Karpas-422 (cell line): ENCODE data around the gene TCF25. TPM values are rescaled to one million over a fixed set of nuclear protein-coding genes. Genes with fewer than 3 reads are reported as not detected.

Experiments used
- DNase-seq: peaks from one replicate; pipeline ENCODE4 v3.0.0-alpha.2; 2015
- H2AFZ ChIP-seq: fragments of 200-600 bp; sonication (generic); 2 replicates; pipeline ENCODE4 v1.6.1; 2014; ENCODE audit warnings: antibody characterized with exemption, low read length, mixed read lengths
- H3K27ac ChIP-seq: fragments of 200-600 bp; sonication (generic); 2 replicates; pipeline ENCODE4 v1.5.1; 2014; ENCODE audit warnings: mild to moderate bottlenecking, low read length, moderate library complexity
- H3K27me3 ChIP-seq: fragments of 200-600 bp; sonication (generic); 2 replicates; pipeline ENCODE4 v1.6.1; 2014; ENCODE audit warnings: low read length, mixed read lengths
- H3K36me3 ChIP-seq: fragments of 200-600 bp; sonication (generic); 2 replicates; pipeline ENCODE4 v1.6.1; 2014; ENCODE audit warnings: low read length, mixed read lengths; ENCODE audit not compliant: insufficient read depth
- H3K4me1 ChIP-seq: fragments of 200-600 bp; sonication (generic); 2 replicates; pipeline ENCODE4 v1.6.1; 2014; ENCODE audit warnings: mild to moderate bottlenecking, low read length, mixed read lengths
- H3K4me2 ChIP-seq: fragments of 200-600 bp; sonication (generic); 2 replicates; pipeline ENCODE4 v1.6.1; 2014; ENCODE audit warnings: low read length, low read depth, mild to moderate bottlenecking; ENCODE audit not compliant: poor library complexity, severe bottlenecking
- H3K4me3 ChIP-seq: fragments of 200-600 bp; sonication (generic); 2 replicates; pipeline ENCODE4 v1.5.1; 2014; ENCODE audit warnings: mild to moderate bottlenecking, antibody characterized with exemption, low read length, mixed read lengths
- H3K79me2 ChIP-seq: fragments of 200-600 bp; sonication (generic); 2 replicates; pipeline ENCODE4 v1.6.1; 2014; ENCODE audit warnings: mild to moderate bottlenecking, low read length, mixed read lengths
- H3K9ac ChIP-seq: fragments of 200-600 bp; sonication (generic); 2 replicates; pipeline ENCODE4 v1.6.0; 2014; ENCODE audit warnings: low read length
- H3K9me2 ChIP-seq: fragments of 200-600 bp; sonication (generic), shearing (Covaris generic); replicated peaks from 2 replicates; pipeline ENCODE4 v1.6.0; 2014; ENCODE audit warnings: mild to moderate bottlenecking, low read length, moderate library complexity; ENCODE audit not compliant: insufficient read depth
- H3K9me3 ChIP-seq: fragments of 300-700, 200-600 bp; sonication (generic); 2 replicates; pipeline ENCODE4 v1.6.1; 2014; ENCODE audit warnings: low read length, mixed read lengths
- H4K20me1 ChIP-seq: fragments of 200-600 bp; sonication (generic); 2 replicates; pipeline ENCODE4 v1.6.1; 2014; ENCODE audit warnings: mild to moderate bottlenecking, antibody characterized with exemption, low read length, low read depth; ENCODE audit not compliant: insufficient read depth
- total RNA-seq: library from RNA; depleted of rRNA; stranded (reverse); fragments of >200 nt; shearing (Covaris generic); gene quantifications from 2 replicates; pipeline ENCODE4 v1.2.3, GENCODE V29; 2014; ENCODE audit warnings: low replicate concordance

The TCF25 gene
- total RNA-seq, 1 experiment from 2014 or later: 71.8 TPM

- Histone ChIP-seq H3K9me2 (no peaks in the 10 kb centered on the region), H3K27ac (no peak overlapping the region), H3K9me3 (no peaks in the 10 kb centered on the region), H3K36me3 (peaks cover 17% of the 10 kb centered on the region), H3K9ac (no peak overlapping the region), H3K4me3 (no peak overlapping the region), H4K20me1 (peaks cover 22% of the 10 kb centered on the region), H3K27me3 (no peaks in the 10 kb centered on the region), H3K4me2 (no peak overlapping the region), H2AFZ (no peak overlapping the region), H3K79me2 (no peaks in the 10 kb centered on the region), H3K4me1 (no peaks in the 10 kb centered on the region)
- no peak for DNase-seq
Observed at GRCh38 chr16:89936981-89937380, 63.6 kb downstream of the TCF25 start.

DNA sequence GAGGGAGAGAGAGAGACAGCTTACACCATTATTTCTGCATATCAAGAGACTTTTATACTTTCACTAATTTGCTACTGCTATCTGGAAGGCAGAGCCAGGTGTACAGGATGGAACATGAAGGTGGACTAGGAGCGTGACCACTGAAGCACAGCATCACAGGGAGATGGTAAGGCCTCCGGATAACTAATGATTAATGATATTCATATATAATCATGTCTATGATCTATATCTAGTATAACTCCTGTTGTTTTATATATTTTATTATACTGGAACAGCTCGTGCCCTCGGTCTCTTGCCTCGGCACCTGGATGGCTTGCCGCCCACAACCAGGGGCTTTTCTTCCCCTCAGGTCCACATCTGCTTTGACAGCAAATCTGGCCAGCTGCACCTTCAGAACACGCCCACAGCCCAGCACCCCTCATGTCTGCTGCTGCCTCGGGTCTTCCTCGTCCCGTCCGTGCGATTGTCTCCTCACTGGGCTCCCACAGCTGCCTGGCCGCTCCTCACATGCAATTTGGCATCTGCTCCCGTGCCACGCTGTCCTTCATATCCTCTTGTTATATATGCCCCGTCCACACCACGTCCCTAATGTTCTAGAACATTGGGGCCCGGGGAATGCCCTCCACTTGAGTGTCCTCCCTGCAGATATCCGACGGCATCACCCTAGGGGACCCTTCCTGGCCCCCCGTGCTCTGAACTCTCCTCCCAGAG is 64.9 kb downstream of the TCF25 start:
- Histone ChIP-seq H4K20me1 (peaks cover 10% of the 10 kb centered on the region), H3K9ac (no peak overlapping the region), H3K9me2 (no peaks in the 10 kb centered on the region), H3K36me3 (peaks cover 10% of the 10 kb centered on the region), H3K9me3 (no peaks in the 10 kb centered on the region), H3K27me3 (no peaks in the 10 kb centered on the region), H2AFZ (no peak overlapping the region), H3K4me2 (no peak overlapping the region), H3K79me2 (no peaks in the 10 kb centered on the region), H3K27ac (no peak overlapping the region), H3K4me3 (no peak overlapping the region), H3K4me1 (no peaks in the 10 kb centered on the region)
- DNase-seq: no peak

- Histone ChIP-seq H2AFZ (no peak overlapping the region), H3K9me3 (no peaks in the 10 kb centered on the region), H3K4me2 (no peak overlapping the region), H4K20me1 (no peaks in the 10 kb centered on the region), H3K36me3 (peaks cover 6% of the 10 kb centered on the region), H3K9ac (no peak overlapping the region), H3K27me3 (no peaks in the 10 kb centered on the region), H3K4me1 (peaks cover 45% of the 10 kb centered on the region), H3K27ac (peak overlapping the region; percentile 42; the same call in 1 of the 2 replicates), H3K9me2 (no peaks in the 10 kb centered on the region), H3K79me2 (peaks cover 8% of the 10 kb centered on the region), H3K4me3 (no peak overlapping the region)
- peak; percentile 75 for DNase-seq
Observed at GRCh38 chr16:89944773-89945172, 71.4 kb downstream of the TCF25 start.

- Histone ChIP-seq H3K79me2 (peaks cover 16% of the 10 kb centered on the region), H3K36me3 (peaks cover 10% of the 10 kb centered on the region), H3K4me2 (no peak overlapping the region), H4K20me1 (no peaks in the 10 kb centered on the region), H3K4me1 (peaks cover 54% of the 10 kb centered on the region), H3K9ac (no peak overlapping the region), H3K9me2 (no peaks in the 10 kb centered on the region), H3K27me3 (no peaks in the 10 kb centered on the region), H3K27ac (peak overlapping the region; percentile 97; the same call in 1 of the 2 replicates), H2AFZ (no peak overlapping the region), H3K4me3 (no peak overlapping the region), H3K9me3 (no peaks in the 10 kb centered on the region)
- DNase-seq: no peak
Observed at GRCh38 chr16:89945654-89946053, 72.3 kb downstream of the TCF25 start.

GRCh38 chr16:89946515-89946914 is 73.1 kb downstream of the TCF25 start:
- H3K9ac ChIP-seq: peak overlapping the region; percentile 43

DNA sequence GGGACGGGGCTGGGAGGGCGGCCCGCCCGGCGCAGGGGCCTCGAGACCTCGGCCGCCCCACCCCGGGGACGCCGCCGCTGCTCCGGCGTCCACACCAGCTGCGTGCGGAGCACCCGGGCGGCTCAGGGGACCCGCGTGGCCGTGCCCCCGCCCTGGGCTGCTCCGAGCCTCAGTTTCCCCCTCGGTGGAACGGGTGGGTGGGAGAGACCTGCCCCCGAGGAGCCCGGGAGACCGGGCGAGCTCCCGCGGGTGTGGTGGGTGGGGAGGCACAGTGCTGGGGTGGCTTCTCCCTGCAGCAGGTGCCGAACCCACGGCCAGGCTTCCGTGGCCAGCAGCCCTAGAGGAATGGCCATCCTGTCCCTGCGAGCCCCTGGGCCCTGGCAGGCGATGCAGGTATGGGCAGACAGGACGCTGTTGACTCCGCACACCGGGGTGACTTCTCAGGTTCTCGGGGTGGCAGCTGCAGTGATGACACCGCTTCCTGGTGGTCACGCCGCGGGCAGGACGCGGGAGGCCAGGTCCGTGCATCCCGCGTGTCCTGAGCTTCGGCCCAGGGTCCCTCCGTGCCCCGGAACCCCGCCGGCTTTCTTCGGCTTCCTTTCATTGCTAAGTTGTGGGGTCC is 75.8 kb downstream of the TCF25 start:
- Histone ChIP-seq H3K79me2 (peaks cover 43% of the 10 kb centered on the region), H3K9me3 (no peaks in the 10 kb centered on the region), H2AFZ (no peak overlapping the region), H3K4me3 (peak overlapping the region; percentile 84), H3K36me3 (peaks cover 15% of the 10 kb centered on the region), H3K9me2 (no peaks in the 10 kb centered on the region), H3K9ac (peak overlapping the region; percentile 97), H3K27ac (peak overlapping the region; percentile 95), H3K4me2 (peak overlapping the region; percentile 86), H3K4me1 (peaks cover 86% of the 10 kb centered on the region), H4K20me1 (no peaks in the 10 kb centered on the region), H3K27me3 (no peaks in the 10 kb centered on the region)
- DNase-seq: no peak

More at GRCh38 chr16:89946515-89946914, 73.1 kb downstream of the TCF25 start:
- H3K27ac ChIP-seq: peak overlapping the region; percentile 97; the same call in 1 of the 2 replicates
- DNase-seq: no peak
- H3K4me1 ChIP-seq: peaks cover 63% of the 10 kb centered on the region
- H3K9me3 ChIP-seq: no peaks in the 10 kb centered on the region
- no peak overlapping the region for H2AFZ ChIP-seq
- peak overlapping the region; percentile 8 for H3K4me2 ChIP-seq
- H3K79me2 ChIP-seq: peaks cover 25% of the 10 kb centered on the region
- peaks cover 18% of the 10 kb centered on the region for H3K36me3 ChIP-seq
- H3K4me3 ChIP-seq: no peak overlapping the region
- H3K9me2 ChIP-seq: no peaks in the 10 kb centered on the region
- no peaks in the 10 kb centered on the region for H3K27me3 ChIP-seq
- H4K20me1 ChIP-seq: no peaks in the 10 kb centered on the region

GRCh38 chr16:89949756-89950155 is 76.4 kb downstream of the TCF25 start:
- Histone ChIP-seq H2AFZ (no peak overlapping the region), H3K9ac (peak overlapping the region; percentile 97), H3K79me2 (peaks cover 48% of the 10 kb centered on the region), H3K27me3 (no peaks in the 10 kb centered on the region), H3K4me2 (peak overlapping the region; percentile 86), H3K27ac (peak overlapping the region; percentile 95), H3K4me3 (peak overlapping the region; percentile 84), H3K9me2 (no peaks in the 10 kb centered on the region), H3K9me3 (no peaks in the 10 kb centered on the region), H3K36me3 (peaks cover 20% of the 10 kb centered on the region), H4K20me1 (no peaks in the 10 kb centered on the region), H3K4me1 (peaks cover 88% of the 10 kb centered on the region)
- DNase-seq: no peak

- Histone ChIP-seq H3K4me1 (peaks cover 88% of the 10 kb centered on the region), H2AFZ (no peak overlapping the region), H3K9me2 (no peaks in the 10 kb centered on the region), H3K4me2 (peak overlapping the region; percentile 86), H3K9me3 (no peaks in the 10 kb centered on the region), H3K36me3 (peaks cover 28% of the 10 kb centered on the region), H3K27ac (peak overlapping the region; percentile 95), H3K27me3 (no peaks in the 10 kb centered on the region), H3K4me3 (0 out of 2 replicates have a peak overlapping the region, but pooled peaks have one; percentile 84), H3K9ac (peak overlapping the region; percentile 32; the same call in 1 of the 2 replicates), H3K79me2 (peaks cover 56% of the 10 kb centered on the region), H4K20me1 (no peaks in the 10 kb centered on the region; the same call in 1 of the 2 replicates)
- DNase-seq: no peak
Observed at GRCh38 chr16:89951509-89951908, 78.1 kb downstream of the TCF25 start.
